GM12864 (cell line): ENCODE measurements around the gene SUN5.

Experiments used
- DNase-seq: peaks from one replicate; pipeline ENCODE4 v3.0.0-alpha.2; 2011; ENCODE audit warnings: low read depth
- H3K4me3 ChIP-seq: 2 replicates; pipeline ENCODE4 v1.5.1; 2011; ENCODE audit warnings: mild to moderate bottlenecking, low read depth, low read length, control low read depth
- CTCF ChIP-seq: IDR thresholded peaks from 2 replicates; pipeline ENCODE4 v1.5.1; 2011; ENCODE audit warnings: low read depth, mild to moderate bottlenecking, moderate library complexity, low read length, control low read depth, inconsistent platforms; ENCODE audit errors: missing control alignments

SUN5 gene

DNA sequence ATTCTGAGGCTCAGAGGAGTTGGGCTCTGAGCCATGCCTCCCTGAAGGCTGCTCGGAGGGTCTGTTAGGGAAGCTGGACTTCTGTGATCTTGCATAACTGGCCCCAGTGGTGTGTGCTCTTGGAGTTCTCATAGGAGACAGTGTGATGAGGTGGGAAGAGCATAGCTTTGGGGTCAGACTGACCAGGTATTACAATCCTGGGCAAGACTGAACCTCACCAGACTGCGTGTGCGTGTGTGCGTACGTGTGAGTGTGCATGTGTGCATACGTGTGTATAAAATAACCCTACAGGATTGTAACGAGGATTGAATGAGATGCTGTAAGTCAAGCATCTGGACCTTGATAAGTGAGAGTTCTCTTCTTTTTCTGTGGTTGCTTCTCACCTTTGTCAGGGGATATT, 13.3 kb upstream of the SUN5 start:
- TF ChIP-seq CTCF, result no peak
- DNase-seq, result no peak
- H3K4me3 ChIP-seq, result no peak overlapping the region

- no peak for TF ChIP-seq CTCF
- H3K4me3 ChIP-seq, result no peak overlapping the region
- DNase-seq, result no peak
These were observed 12.4 kb upstream of the SUN5 start for GRCh38 chr20:33016581-33017109.

DNA sequence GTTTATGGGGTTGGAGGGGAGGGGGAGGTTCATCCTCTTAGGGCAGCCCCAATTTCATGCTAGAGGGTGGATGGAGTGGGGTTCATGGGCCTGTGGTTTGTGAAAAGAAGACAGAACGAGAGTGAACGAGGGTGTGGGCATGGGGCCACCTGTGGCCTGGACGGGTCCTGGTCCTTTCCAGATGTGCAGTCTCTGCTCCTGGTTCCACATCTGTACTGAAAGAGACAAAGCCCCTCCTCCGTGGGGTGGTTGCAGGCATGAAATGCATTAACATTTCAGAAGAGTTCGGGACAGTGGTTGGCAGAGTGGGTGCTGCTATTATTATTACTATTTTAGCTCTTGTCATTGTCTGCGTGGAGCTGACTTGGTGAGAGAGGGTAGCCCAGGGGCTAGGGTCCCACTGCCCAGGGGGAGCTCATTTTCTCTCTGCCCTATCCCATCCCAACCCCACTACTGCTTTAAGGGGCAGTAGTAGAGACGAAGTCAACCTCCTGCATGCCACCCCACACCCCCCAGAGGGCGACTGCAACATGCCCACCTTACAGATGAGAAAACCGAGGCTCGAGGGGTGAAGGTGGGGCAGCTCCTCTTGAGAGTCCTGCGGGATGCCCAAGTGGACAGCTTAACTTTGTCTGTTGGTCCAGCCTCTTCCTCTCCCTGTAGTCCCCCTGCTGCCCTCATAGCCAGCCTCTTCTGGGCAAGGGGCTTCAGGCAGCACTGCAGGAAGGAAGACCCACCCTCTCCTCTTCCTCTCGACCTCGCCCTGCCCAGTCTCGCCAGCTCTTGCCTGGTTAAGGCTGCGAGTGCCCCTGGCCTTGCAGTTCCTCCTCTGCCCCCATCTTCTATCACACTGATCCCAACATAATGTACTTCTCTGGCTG, 11.7 kb upstream of the SUN5 start:
- no peak for TF ChIP-seq CTCF
- DNase-seq, result no peak
- no peak overlapping the region for H3K4me3 ChIP-seq

GRCh38 chr20:33015114-33015484, 10.9 kb upstream of the SUN5 start:
- no peak overlapping the region for H3K4me3 ChIP-seq
- no peak for TF ChIP-seq CTCF
- no peak for DNase-seq

- TF ChIP-seq CTCF, result no peak
- no peak for DNase-seq
- H3K4me3 ChIP-seq, result no peak overlapping the region
These were observed 10.3 kb upstream of the SUN5 start for GRCh38 chr20:33014336-33015113.

- TF ChIP-seq CTCF, result no peak
- no peak overlapping the region for H3K4me3 ChIP-seq
- no peak for DNase-seq
These were observed 9.6 kb upstream of the SUN5 start for GRCh38 chr20:33013701-33014326.
